ENCODE measurements around the gene DHRS12. TPM values are rescaled to one million over a fixed set of nuclear protein-coding genes. Genes with fewer than 3 reads are reported as not detected.

The DHRS12 gene
- total RNA-seq, 1 donor from 2014 or later: 12.5 TPM

- Histone ChIP-seq H3K27ac (peak overlapping the region; percentile 100), H3K4me1 (peaks cover 37% of the 10 kb centered on the region), H3K9me3 (no peaks in the 10 kb centered on the region), H3K27me3 (no peaks in the 10 kb centered on the region), H3K36me3 (no peaks in the 10 kb centered on the region), H3K4me3 (no peak overlapping the region)
- TF ChIP-seq POLR2AphosphoS5 (IDR thresholded peaks at IDR 0.05; ENCODE audit: insufficient read depth in 1 of 2, low read depth in 1 of 2) (no peak), POLR2A (IDR thresholded peaks at IDR 0.05) (no peak)
- TF ChIP-seq, protein P1, sequence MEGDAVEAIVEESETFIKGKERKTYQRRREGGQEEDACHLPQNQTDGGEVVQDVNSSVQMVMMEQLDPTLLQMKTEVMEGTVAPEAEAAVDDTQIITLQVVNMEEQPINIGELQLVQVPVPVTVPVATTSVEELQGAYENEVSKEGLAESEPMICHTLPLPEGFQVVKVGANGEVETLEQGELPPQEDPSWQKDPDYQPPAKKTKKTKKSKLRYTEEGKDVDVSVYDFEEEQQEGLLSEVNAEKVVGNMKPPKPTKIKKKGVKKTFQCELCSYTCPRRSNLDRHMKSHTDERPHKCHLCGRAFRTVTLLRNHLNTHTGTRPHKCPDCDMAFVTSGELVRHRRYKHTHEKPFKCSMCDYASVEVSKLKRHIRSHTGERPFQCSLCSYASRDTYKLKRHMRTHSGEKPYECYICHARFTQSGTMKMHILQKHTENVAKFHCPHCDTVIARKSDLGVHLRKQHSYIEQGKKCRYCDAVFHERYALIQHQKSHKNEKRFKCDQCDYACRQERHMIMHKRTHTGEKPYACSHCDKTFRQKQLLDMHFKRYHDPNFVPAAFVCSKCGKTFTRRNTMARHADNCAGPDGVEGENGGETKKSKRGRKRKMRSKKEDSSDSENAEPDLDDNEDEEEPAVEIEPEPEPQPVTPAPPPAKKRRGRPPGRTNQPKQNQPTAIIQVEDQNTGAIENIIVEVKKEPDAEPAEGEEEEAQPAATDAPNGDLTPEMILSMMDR (IDR thresholded peaks at IDR 0.05): no peak
- no peak for DNase-seq (ENCODE audit: extremely low spot score in 2 of 2)
- intact Hi-C loops (cut with DNase I): no loop called here
Measured at GRCh38 chr13:51805925-51806324, 2.0 kb upstream of the DHRS12 start.

GRCh38 chr13:51805313-51805712 lies 1.4 kb upstream of the DHRS12 start:
- H3K4me3 ChIP-seq: peak overlapping the region in 1 of 2 donors; percentile 61
- intact Hi-C loops (cut with DNase I): no loop called here
- no peak for DNase-seq (ENCODE audit: extremely low spot score in 2 of 2)
- peak overlapping the region; percentile 100 for H3K27ac ChIP-seq
- H3K4me1 ChIP-seq: peaks cover 38% of the 10 kb centered on the region
- no peaks in the 10 kb centered on the region for H3K27me3 ChIP-seq
- no peaks in the 10 kb centered on the region for H3K9me3 ChIP-seq
- TF ChIP-seq POLR2AphosphoS5 (IDR thresholded peaks at IDR 0.05; ENCODE audit: insufficient read depth in 1 of 2, low read depth in 1 of 2) (no peak), POLR2A (IDR thresholded peaks at IDR 0.05) (no peak)
- TF ChIP-seq, protein P1 (IDR thresholded peaks at IDR 0.05): no peak
- no peaks in the 10 kb centered on the region for H3K36me3 ChIP-seq

GRCh38 chr13:51804295-51805172 lies 571 bp upstream of the DHRS12 start:
- Histone ChIP-seq H3K4me1 (peaks cover 38% of the 10 kb centered on the region), H3K9me3 (no peaks in the 10 kb centered on the region), H3K4me3 (peak overlapping the region; percentile 61 to 97), H3K27me3 (no peaks in the 10 kb centered on the region), H3K36me3 (no peaks in the 10 kb centered on the region), H3K27ac (peak overlapping the region; percentile 100)
- intact Hi-C loops (cut with DNase I): loop anchor here (5.0 kb wide), 1 partner anchor 222 kb away; the partner anchor contains the start of gene WDFY2
- no peak for DNase-seq (ENCODE audit: extremely low spot score in 2 of 2)
- TF ChIP-seq, protein P1 (IDR thresholded peaks at IDR 0.05): no peak
- TF ChIP-seq POLR2AphosphoS5 (IDR thresholded peaks at IDR 0.05; ENCODE audit: insufficient read depth in 1 of 2, low read depth in 1 of 2) (peak; percentile 33 to 73), POLR2A (IDR thresholded peaks at IDR 0.05) (peak in 1 of 2 donors; percentile 29)

DNA sequence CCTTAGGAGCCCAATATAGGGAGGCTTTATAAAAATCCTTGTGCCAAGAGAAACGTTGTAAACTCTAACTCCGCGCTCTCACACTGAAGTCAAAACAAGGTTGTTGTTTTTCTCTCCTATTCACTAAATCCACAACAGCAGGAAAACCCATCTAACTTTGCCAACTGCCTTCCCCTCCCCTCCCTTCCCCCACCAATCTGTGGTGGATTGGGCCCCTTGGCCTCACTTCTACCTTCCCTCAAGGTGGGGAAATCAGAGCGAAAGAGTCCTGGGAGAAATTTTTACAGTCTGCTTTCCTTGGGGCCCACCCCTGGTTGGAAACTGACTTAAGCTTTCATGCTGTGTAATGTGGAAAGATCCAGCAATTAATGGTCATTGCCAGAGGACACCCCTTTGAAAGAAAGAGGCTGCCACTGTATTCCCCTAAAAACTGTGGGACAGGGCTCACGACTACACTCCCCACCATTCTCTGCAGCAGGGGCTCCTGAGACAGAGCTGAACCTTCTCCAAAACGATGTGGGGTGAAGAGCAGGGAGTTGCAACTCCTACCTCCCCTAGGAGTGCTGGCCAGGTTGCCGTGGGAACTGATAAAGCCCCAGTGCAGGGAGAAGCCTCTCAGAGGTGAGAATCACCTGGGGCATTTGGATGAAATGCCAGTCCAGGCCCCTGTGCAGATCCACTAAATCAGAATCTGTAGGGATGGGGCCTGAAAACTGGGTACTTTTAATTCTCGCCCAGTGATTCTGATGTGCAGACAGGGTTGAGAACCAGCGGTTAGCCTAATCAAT lies 1.1 kb downstream of the DHRS12 start:
- no peaks in the 10 kb centered on the region for H3K36me3 ChIP-seq
- TF ChIP-seq POLR2AphosphoS5 (IDR thresholded peaks at IDR 0.05; ENCODE audit: insufficient read depth in 1 of 2, low read depth in 1 of 2) (no peak), POLR2A (IDR thresholded peaks at IDR 0.05) (no peak)
- TF ChIP-seq, protein P1 (IDR thresholded peaks at IDR 0.05): no peak
- H3K4me3 ChIP-seq: peak overlapping the region; percentile 61 to 97
- H3K27me3 ChIP-seq: no peaks in the 10 kb centered on the region
- no peaks in the 10 kb centered on the region for H3K9me3 ChIP-seq
- H3K4me1 ChIP-seq: peaks cover 39% of the 10 kb centered on the region
- peak overlapping the region; percentile 100 for H3K27ac ChIP-seq
- intact Hi-C loops (cut with DNase I): loop anchor here (2.0 to 5.0 kb wide), 2 partner anchors 221 to 350 kb away; partner anchors contain the start of genes INTS6 and WDFY2
- DNase-seq (ENCODE audit: extremely low spot score in 2 of 2): no peak

All from vagina (tissue), 2 donors.